BLaER1 (cell line): ENCODE data around the gene PEX5L.
"Not testable (repeated sequence)": the region's sequence is repeated elsewhere in the genome, so short reads cannot be mapped to it uniquely, and the experiment has no call there.

Experiments
- H3K27ac ChIP-seq: shearing (Covaris generic); formaldehyde crosslinking; 2 replicates; pipeline ENCODE4 v1.8.1; 2022
- H3K27me3 ChIP-seq: shearing (Covaris generic); formaldehyde crosslinking; 2 replicates; pipeline ENCODE4 v1.8.1; 2022
- H3K36me3 ChIP-seq: shearing (Covaris generic); formaldehyde crosslinking; 2 replicates; pipeline ENCODE4 v1.8.1; 2022
- H3K4me1 ChIP-seq: shearing (Covaris generic); formaldehyde crosslinking; 2 replicates; pipeline ENCODE4 v1.8.1; 2022
- H3K4me2 ChIP-seq: shearing (Covaris generic); formaldehyde crosslinking; 2 replicates; pipeline ENCODE4 v1.8.1; 2022
- H3K4me3 ChIP-seq: shearing (Covaris generic); formaldehyde crosslinking; 2 replicates; pipeline ENCODE4 v1.8.1; 2022
- H3K9ac ChIP-seq: shearing (Covaris generic); formaldehyde crosslinking; 2 replicates; pipeline ENCODE4 v1.8.1; 2022
- H3K9me3 ChIP-seq: shearing (Covaris generic); formaldehyde crosslinking; 2 replicates; pipeline ENCODE4 v1.8.1; 2022
- H4K20me1 ChIP-seq: shearing (Covaris generic); formaldehyde crosslinking; 2 replicates; pipeline ENCODE4 v1.8.1; 2022
- Cebpa-rat ChIP-seq: shearing (Covaris generic); IDR thresholded peaks from 2 replicates; pipeline ENCODE4 v1.8.1; 2022

PEX5L gene

DNA sequence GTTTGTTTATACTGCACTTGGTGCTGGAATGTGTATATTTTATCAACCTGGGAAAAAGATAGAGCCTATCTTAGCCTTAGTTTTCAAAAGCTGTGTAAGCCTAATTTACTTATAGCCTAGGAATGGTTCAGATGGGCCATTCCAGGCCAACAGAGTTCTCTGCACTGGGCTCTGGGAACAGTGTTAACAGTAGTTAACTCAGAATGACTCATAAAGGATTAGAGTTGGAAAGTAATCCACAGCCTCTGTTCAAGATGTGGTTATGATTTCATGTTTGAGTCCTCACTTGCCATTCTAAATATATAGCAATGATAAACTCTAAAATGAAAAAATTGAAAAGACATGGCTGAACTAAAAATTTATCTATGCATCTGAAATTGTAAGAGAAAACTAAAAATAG, 22.6 kb upstream of the PEX5L start:
- H3K4me3 ChIP-seq: no peak overlapping the region
- TF ChIP-seq Cebpa-rat: no peak
- no peak overlapping the region for H3K27ac ChIP-seq
- no peaks in the 10 kb centered on the region for H3K9me3 ChIP-seq
- no peaks in the 10 kb centered on the region for H3K27me3 ChIP-seq
- no peak overlapping the region for H3K9ac ChIP-seq
- no peaks in the 10 kb centered on the region for H4K20me1 ChIP-seq
- no peaks in the 10 kb centered on the region for H3K4me1 ChIP-seq
- no peaks in the 10 kb centered on the region for H3K36me3 ChIP-seq
- no peak overlapping the region for H3K4me2 ChIP-seq

DNA sequence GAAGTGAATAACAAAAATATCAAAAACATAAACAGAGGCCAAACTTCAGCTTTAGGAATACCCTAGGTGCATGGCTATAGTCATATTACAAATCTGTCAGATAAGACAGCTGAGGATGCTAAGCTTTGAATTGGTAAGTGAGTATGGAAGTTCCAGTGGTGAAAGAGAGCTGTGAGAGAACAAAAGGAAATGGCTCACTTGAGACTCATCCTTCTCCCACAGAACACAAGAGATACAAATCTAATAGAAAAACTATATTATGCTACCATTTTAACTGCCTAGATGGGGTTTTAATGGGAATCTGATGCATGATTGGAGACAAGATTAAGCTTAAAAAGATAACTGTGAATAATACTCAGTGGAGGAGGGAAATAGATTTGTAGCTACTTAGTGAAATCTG, 21.5 kb upstream of the PEX5L start:
- Histone ChIP-seq H4K20me1 (no peaks in the 10 kb centered on the region), H3K9me3 (no peaks in the 10 kb centered on the region)

DNA sequence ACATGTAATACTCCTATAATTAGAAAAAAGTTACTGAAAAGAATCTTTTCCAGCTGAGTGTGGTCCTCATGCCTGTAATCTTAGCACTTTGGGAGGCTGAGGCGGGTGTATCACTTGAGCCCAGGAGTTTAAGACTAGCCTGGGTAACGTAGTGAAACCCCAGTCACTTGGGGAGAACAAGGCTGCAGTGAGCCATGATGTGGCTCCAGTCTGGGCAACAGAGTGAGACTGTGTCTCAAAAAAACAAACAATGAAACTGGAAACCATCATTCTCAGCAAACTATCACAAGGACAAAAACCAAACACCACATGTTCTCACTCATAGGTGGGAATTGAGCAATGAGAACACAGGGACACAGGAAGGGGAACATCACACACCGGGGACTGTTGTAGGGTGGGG, 18.9 kb upstream of the PEX5L start:
- H4K20me1 ChIP-seq, H3K4me2 ChIP-seq, H3K27me3 ChIP-seq, H3K9me3 ChIP-seq, H3K4me3 ChIP-seq, H3K9ac ChIP-seq, H3K4me1 ChIP-seq, H3K36me3 ChIP-seq, H3K27ac ChIP-seq: not testable (repeated sequence)

More for the DNA sequence above, 21.5 kb upstream of the PEX5L start:
- no peak overlapping the region for H3K4me2 ChIP-seq
- no peaks in the 10 kb centered on the region for H3K36me3 ChIP-seq
- H3K27me3 ChIP-seq: no peaks in the 10 kb centered on the region
- no peak overlapping the region for H3K9ac ChIP-seq
- no peak overlapping the region for H3K4me3 ChIP-seq
- no peak for TF ChIP-seq Cebpa-rat
- no peak overlapping the region for H3K27ac ChIP-seq
- H3K4me1 ChIP-seq: no peaks in the 10 kb centered on the region

DNA sequence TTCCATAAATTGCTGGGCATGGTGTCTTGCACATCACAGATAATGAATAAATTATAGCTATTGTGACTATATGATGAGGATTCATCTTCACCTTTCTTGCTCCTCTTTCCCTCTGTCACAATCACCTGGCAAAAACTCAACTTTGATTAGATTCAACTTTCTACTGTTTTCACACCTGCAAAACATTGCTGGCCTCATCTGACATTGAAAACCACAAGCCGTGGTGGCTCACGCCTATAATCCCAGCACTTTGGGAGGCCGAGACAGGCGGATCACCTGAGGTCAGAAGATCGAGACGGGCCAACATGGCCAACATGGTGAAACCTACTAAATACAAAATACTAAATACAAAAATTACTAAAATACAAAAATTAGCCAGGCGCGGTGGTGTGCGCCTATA, 12.7 kb upstream of the PEX5L start:
- H3K4me1 ChIP-seq: no peaks in the 10 kb centered on the region; the same call in 1 of the 2 replicates
- no peaks in the 10 kb centered on the region for H3K9me3 ChIP-seq
- H3K4me3 ChIP-seq: no peak overlapping the region
- no peak for TF ChIP-seq Cebpa-rat
- no peaks in the 10 kb centered on the region for H3K36me3 ChIP-seq
- no peak overlapping the region for H3K27ac ChIP-seq
- H3K9ac ChIP-seq: no peak overlapping the region
- no peaks in the 10 kb centered on the region for H4K20me1 ChIP-seq
- no peak overlapping the region for H3K4me2 ChIP-seq
- no peaks in the 10 kb centered on the region for H3K27me3 ChIP-seq

DNA sequence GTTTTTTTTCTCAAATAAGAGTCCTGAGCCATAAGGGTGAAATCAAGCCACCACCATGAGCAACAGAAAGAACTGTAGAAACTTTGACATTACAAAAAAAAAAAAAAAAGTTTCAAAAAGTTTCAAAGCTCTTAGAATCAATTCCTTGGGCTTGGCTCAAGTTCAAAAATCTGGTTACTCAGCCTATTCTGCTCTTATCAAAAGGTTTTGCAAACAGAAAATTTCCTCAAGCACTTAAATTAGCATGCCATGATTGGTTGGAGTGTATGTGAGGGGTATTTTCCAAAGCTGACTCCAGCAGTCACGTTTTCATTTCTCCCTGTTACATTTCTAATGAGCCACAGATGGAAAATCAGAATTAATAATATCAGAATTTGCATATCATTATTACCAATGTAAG, 12.1 kb upstream of the PEX5L start:
- H3K27ac ChIP-seq: no peak overlapping the region
- no peaks in the 10 kb centered on the region for H3K27me3 ChIP-seq
- H3K4me2 ChIP-seq: no peak overlapping the region
- no peaks in the 10 kb centered on the region for H3K36me3 ChIP-seq
- no peaks in the 10 kb centered on the region for H3K9me3 ChIP-seq
- H3K4me3 ChIP-seq: no peak overlapping the region
- H3K4me1 ChIP-seq: no peaks in the 10 kb centered on the region; the same call in 1 of the 2 replicates
- H3K9ac ChIP-seq: no peak overlapping the region
- H4K20me1 ChIP-seq: no peaks in the 10 kb centered on the region
- TF ChIP-seq Cebpa-rat: no peak

DNA sequence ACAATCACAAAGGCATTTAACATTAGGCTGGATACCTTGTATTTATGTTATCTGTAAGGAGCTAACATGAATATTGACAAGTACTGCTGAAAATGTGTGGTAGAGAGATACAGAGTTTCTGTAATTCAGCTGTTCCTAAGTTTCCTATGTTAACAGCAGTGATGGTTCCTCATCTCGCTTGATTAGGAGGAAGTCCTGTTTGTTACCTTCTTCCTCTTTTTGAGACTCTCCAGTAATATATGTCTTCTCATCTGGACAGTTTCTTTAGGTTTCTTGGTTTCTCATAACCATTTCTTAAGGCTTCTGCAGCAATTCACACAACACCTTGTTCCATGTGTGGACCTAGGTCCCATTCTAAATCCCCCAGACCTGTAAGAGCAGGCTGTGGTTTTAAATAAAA, 11.4 kb upstream of the PEX5L start:
- H3K9me3 ChIP-seq: no peaks in the 10 kb centered on the region
- H3K4me2 ChIP-seq: no peak overlapping the region

DNA sequence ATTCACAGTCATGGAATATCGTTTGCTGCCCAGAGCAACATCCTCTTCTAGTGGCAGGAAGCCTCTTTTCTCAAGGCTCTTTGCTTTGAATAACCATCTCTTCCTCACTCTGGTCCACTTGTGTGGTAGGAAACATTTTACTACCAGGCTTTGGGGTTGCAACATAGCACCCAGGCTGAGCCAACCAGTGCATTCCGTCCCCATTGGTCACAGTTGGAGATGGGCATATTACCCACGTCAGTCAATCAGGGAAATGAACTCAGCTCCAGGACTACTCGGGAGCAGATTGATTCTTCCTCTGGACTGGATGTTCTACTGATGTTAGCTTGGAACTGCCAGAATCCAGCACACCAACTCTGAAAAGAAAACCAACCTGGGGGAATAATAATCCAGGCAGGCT, 4.2 kb upstream of the PEX5L start:
- Histone ChIP-seq H3K4me1 (peaks cover 6% of the 10 kb centered on the region), H3K4me2 (no peak overlapping the region), H3K27me3 (no peaks in the 10 kb centered on the region), H3K4me3 (no peak overlapping the region), H3K27ac (no peak overlapping the region), H4K20me1 (no peaks in the 10 kb centered on the region), H3K36me3 (no peaks in the 10 kb centered on the region), H3K9ac (no peak overlapping the region), H3K9me3 (peaks cover 13% of the 10 kb centered on the region)
- no peak for TF ChIP-seq Cebpa-rat

More for the DNA sequence above, 11.4 kb upstream of the PEX5L start:
- Histone ChIP-seq H3K4me1 (no peaks in the 10 kb centered on the region; the same call in 1 of the 2 replicates), H3K9ac (no peak overlapping the region), H3K36me3 (no peaks in the 10 kb centered on the region), H3K4me3 (no peak overlapping the region), H3K27me3 (no peaks in the 10 kb centered on the region), H3K27ac (no peak overlapping the region), H4K20me1 (no peaks in the 10 kb centered on the region)
- TF ChIP-seq Cebpa-rat: no peak

DNA sequence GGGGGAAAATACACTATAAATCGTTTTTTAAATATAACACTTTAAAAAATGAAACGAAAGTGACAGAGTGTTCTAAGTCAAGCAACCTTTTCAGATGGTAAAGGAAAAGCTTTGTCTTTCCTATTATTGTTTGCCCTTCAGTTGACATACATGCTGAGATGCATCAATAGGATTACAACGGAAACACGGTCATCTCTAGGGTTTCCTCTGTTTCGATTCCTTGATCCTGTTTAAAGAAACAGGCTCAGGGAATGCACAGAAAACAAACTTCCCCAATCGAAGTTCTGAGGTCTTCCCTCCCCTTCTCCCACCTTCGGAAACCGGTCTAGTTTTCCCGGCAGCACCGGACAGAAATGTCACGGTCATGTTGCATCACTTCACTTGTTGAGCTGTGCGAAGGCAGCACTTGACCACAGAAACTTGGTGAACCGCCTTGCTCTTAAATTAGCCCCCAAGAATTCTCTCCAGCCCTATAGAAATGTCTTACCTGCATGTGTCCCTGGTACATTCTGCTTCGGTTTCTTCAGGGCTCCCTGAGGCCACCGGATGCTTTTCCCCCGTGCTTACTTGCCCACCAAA, 556 bp downstream of the PEX5L start:
- no peak for TF ChIP-seq Cebpa-rat
- Histone ChIP-seq H3K9me3 (peaks cover 13% of the 10 kb centered on the region), H3K27me3 (no peaks in the 10 kb centered on the region), H3K36me3 (no peaks in the 10 kb centered on the region), H4K20me1 (no peaks in the 10 kb centered on the region), H3K4me1 (peaks cover 11% of the 10 kb centered on the region), H3K27ac (no peak overlapping the region), H3K9ac (no peak overlapping the region), H3K4me2 (peak overlapping the region; percentile 52), H3K4me3 (no peak overlapping the region)

DNA sequence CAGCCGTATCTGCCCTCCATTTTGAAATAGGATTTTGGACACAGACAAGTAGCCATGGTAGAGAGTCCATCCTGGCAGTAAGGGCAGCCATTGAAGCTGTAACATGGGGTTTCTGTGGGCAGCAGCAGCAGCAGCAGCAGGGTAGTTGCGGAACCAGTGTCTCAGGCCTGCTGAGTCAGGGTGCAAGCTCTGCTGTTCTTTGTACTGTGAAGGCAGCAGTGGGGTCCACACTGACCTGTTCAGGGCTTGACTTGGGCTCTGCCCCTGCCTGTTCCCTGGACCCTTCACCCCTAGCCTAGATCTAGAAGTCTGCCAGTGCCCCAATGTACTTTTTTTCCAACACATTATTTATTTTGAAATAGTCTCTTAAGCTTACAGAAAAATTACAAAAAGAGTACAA, 9.7 kb downstream of the PEX5L start:
- TF ChIP-seq Cebpa-rat: no peak
- H3K4me1 ChIP-seq: no peaks in the 10 kb centered on the region

DNA sequence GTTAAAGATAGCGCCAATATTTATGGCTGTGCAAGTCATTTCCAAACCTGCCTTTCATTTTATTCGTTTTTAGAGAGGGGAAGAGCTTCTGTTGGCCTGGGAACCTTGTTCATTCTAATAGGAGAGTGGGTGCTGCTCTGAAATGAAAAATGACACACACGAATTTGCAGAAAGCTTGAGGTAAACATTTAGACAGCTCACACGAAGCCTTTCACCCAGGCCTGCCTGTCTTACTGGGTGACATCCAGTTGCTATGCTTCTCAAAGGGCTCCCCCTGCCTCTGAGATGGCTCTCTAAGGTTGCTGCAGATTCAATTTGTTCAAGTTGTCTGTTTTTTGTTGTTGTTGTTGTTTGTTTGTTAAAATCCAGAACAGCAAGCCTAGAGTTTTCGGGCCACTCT, 18.2 kb downstream of the PEX5L start:
- Histone ChIP-seq H3K4me2 (no peak overlapping the region), H3K9ac (no peak overlapping the region), H3K27ac (no peak overlapping the region), H3K36me3 (no peaks in the 10 kb centered on the region), H4K20me1 (no peaks in the 10 kb centered on the region), H3K4me1 (no peaks in the 10 kb centered on the region), H3K4me3 (no peak overlapping the region), H3K27me3 (no peaks in the 10 kb centered on the region), H3K9me3 (no peaks in the 10 kb centered on the region)
- TF ChIP-seq Cebpa-rat: no peak

More for the DNA sequence above, 9.7 kb downstream of the PEX5L start:
- Histone ChIP-seq H3K36me3 (no peaks in the 10 kb centered on the region), H3K27ac (no peak overlapping the region), H3K27me3 (no peaks in the 10 kb centered on the region), H3K4me2 (no peak overlapping the region), H4K20me1 (no peaks in the 10 kb centered on the region), H3K9me3 (no peaks in the 10 kb centered on the region), H3K9ac (no peak overlapping the region), H3K4me3 (no peak overlapping the region)

DNA sequence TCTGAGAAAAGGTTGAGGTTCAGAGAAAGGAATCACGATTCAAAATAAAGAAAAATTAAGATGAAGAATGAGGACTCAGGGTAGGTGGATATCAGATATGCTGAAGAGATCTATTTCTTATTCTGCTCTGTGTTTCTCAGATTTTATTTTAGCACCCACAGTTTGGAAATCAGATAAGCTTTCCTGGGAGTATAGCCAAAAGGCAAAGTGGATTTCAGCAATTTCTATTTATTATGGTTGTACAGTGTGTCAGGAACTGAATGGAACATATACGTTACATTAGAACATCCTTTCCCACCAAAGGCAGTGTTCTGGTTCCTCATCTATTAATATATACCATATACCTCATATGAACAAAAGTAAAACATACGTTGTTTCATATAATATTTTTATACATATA, 18.9 kb downstream of the PEX5L start:
- H3K4me1 ChIP-seq: no peaks in the 10 kb centered on the region
- H3K9me3 ChIP-seq: no peaks in the 10 kb centered on the region
- TF ChIP-seq Cebpa-rat: no peak
- H3K27ac ChIP-seq: no peak overlapping the region
- H3K27me3 ChIP-seq: no peaks in the 10 kb centered on the region
- H4K20me1 ChIP-seq: no peaks in the 10 kb centered on the region
- no peak overlapping the region for H3K4me2 ChIP-seq
- H3K9ac ChIP-seq: no peak overlapping the region
- H3K36me3 ChIP-seq: no peaks in the 10 kb centered on the region
- no peak overlapping the region for H3K4me3 ChIP-seq
